H9 (cell line): ENCODE measurements around the gene DEDD2. TPM values are rescaled to one million over a fixed set of nuclear protein-coding genes. Genes with fewer than 3 reads are reported as not detected.
A peak's percentile ranks its signal among the peaks of the same experiment; 100 is the strongest.
"Not testable (repeated sequence)": the region's sequence is repeated elsewhere in the genome, so short reads cannot be mapped to it uniquely, and the experiment has no call there.

ENCODE experiments used
- DNase-seq: peaks from one replicate; pipeline ENCODE4 v3.0.0-alpha.2; 2017
- H2AFZ ChIP-seq: one replicate; pipeline ENCODE4 v1.6.1; 2013; ENCODE audit warnings: mild to moderate bottlenecking, low read length, control low read depth, moderate library complexity
- H2AK5ac ChIP-seq: 2 replicates; pipeline ENCODE4 v1.6.1; 2013; ENCODE audit warnings: low read length, control low read depth, mixed read lengths; ENCODE audit not compliant: insufficient read length
- H2BK120ac ChIP-seq: one replicate; pipeline ENCODE4 v1.6.1; 2013; ENCODE audit warnings: low read depth, mild to moderate bottlenecking, low read length, control low read depth, inconsistent platforms; ENCODE audit not compliant: poor library complexity, severe bottlenecking
- H2BK12ac ChIP-seq: 2 replicates; pipeline ENCODE4 v1.6.1; 2013; ENCODE audit warnings: low read length, control low read depth, mixed read lengths, low read depth; ENCODE audit not compliant: insufficient read length
- H2BK15ac ChIP-seq: 2 replicates; pipeline ENCODE4 v1.6.1; 2013; ENCODE audit warnings: low read depth, low read length, control low read depth
- H2BK20ac ChIP-seq: one replicate; pipeline ENCODE4 v1.6.1; 2013; ENCODE audit warnings: low read depth, mild to moderate bottlenecking, low read length, control low read depth, inconsistent platforms; ENCODE audit not compliant: poor library complexity, severe bottlenecking
- H2BK5ac ChIP-seq: 2 replicates; pipeline ENCODE4 v1.6.1; 2013; ENCODE audit warnings: low read length, control low read depth, mixed read lengths; ENCODE audit not compliant: insufficient read length
- H3K14ac ChIP-seq: 2 replicates; pipeline ENCODE4 v1.6.1; 2013; ENCODE audit warnings: low read length, control low read depth; ENCODE audit not compliant: insufficient read depth
- H3K18ac ChIP-seq: 2 replicates; pipeline ENCODE4 v1.6.1; 2013; ENCODE audit warnings: low read depth, mild to moderate bottlenecking, mixed read lengths, low read length, control low read depth; ENCODE audit not compliant: insufficient read length
- H3K23ac ChIP-seq: 2 replicates; pipeline ENCODE4 v1.6.1; 2013; ENCODE audit warnings: low read length, control low read depth, mixed read lengths, low read depth; ENCODE audit not compliant: insufficient read length
- H3K23me2 ChIP-seq: 2 replicates; pipeline ENCODE4 v1.6.1; 2013; ENCODE audit warnings: low read depth, mild to moderate bottlenecking, mixed read lengths, low read length, control low read depth; ENCODE audit not compliant: insufficient read length, poor library complexity, severe bottlenecking
- H3K27ac ChIP-seq: 2 replicates; pipeline ENCODE4 v1.5.1; 2013; ENCODE audit warnings: low read length, control low read depth, mixed read lengths, low read depth; ENCODE audit not compliant: insufficient read length
- H3K27me3 ChIP-seq: 2 replicates; pipeline ENCODE4 v1.6.1; 2013; ENCODE audit warnings: low read length, control low read depth, inconsistent platforms; ENCODE audit not compliant: insufficient read depth
- H3K4ac ChIP-seq: 2 replicates; pipeline ENCODE4 v1.6.1; 2013; ENCODE audit warnings: low read depth, mild to moderate bottlenecking, control low read depth, inconsistent platforms, low read length, moderate library complexity
- H3K4me1 ChIP-seq: 2 replicates; pipeline ENCODE4 v1.6.1; 2013; ENCODE audit warnings: low read length, control low read depth, inconsistent platforms; ENCODE audit not compliant: insufficient read depth
- H3K4me2 ChIP-seq: 2 replicates; pipeline ENCODE4 v1.6.1; 2013; ENCODE audit warnings: low read length, control low read depth, mixed read lengths; ENCODE audit not compliant: insufficient read length, insufficient read depth
- H3K56ac ChIP-seq: 2 replicates; pipeline ENCODE4 v1.6.1; 2013; ENCODE audit warnings: low read depth, mild to moderate bottlenecking, mixed read lengths, low read length, control low read depth; ENCODE audit not compliant: insufficient read length
- H3K79me1 ChIP-seq: 2 replicates; pipeline ENCODE4 v1.6.1; 2013; ENCODE audit warnings: low read depth, mild to moderate bottlenecking, moderate library complexity, low read length, control low read depth, inconsistent platforms; ENCODE audit not compliant: insufficient read depth, poor library complexity, severe bottlenecking
- H3K79me2 ChIP-seq: 2 replicates; pipeline ENCODE4 v1.6.1; 2013; ENCODE audit warnings: low read length, control low read depth, inconsistent platforms; ENCODE audit not compliant: insufficient read depth
- H3K9ac ChIP-seq: 2 replicates; pipeline ENCODE4 v1.6.1; 2013; ENCODE audit warnings: low read length, control low read depth, mixed read lengths; ENCODE audit not compliant: insufficient read length; ENCODE audit errors: extremely low read depth
- H3K9me3 ChIP-seq: one replicate; pipeline ENCODE4 v1.6.1; 2013; ENCODE audit warnings: low read depth, low read length, inconsistent platforms; ENCODE audit not compliant: control insufficient read depth
- H3T11ph ChIP-seq: one replicate; pipeline ENCODE4 v1.6.1; 2013; ENCODE audit warnings: mild to moderate bottlenecking, low read length, control low read depth, inconsistent platforms
- H4K20me1 ChIP-seq: one replicate; pipeline ENCODE4 v1.6.1; 2013; ENCODE audit not compliant: control insufficient read depth, insufficient read length, insufficient read depth
- H4K5ac ChIP-seq: 2 replicates; pipeline ENCODE4 v1.6.1; 2013; ENCODE audit warnings: low read depth, mild to moderate bottlenecking, mixed read lengths, low read length, control low read depth; ENCODE audit not compliant: insufficient read length
- H4K8ac ChIP-seq: replicated peaks from 2 replicates; pipeline ENCODE4 v1.6.1; 2013; ENCODE audit warnings: low read length, control low read depth, mixed read lengths, low read depth; ENCODE audit not compliant: insufficient read length
- H4K91ac ChIP-seq: 2 replicates; pipeline ENCODE4 v1.6.1; 2013; ENCODE audit warnings: low read depth, mild to moderate bottlenecking, moderate library complexity, mixed read lengths, low read length, control low read depth; ENCODE audit not compliant: insufficient read length
- H3K27ac Mint-ChIP-seq, 3 experiments: 2 replicates in 2 of 3; 3 replicates in 1 of 3; pipeline ENCODE4 v1.8.0; 2020 to 2021; ENCODE audit warnings: mixed read lengths in 3 of 3, mild to moderate bottlenecking in 1 of 3, moderate library complexity in 1 of 3
- H3K27me3 Mint-ChIP-seq: 2 replicates; pipeline ENCODE4 v1.8.0; 2021; ENCODE audit warnings: low read depth, mild to moderate bottlenecking, moderate library complexity, mixed read lengths
- H3K36me3 Mint-ChIP-seq, 3 experiments: 2 replicates in 2 of 3; 3 replicates in 1 of 3; pipeline ENCODE4 v1.8.0; 2020 to 2021; ENCODE audit warnings: low read depth in 3 of 3, mixed read lengths in 3 of 3; ENCODE audit not compliant: insufficient read depth in 1 of 3
- H3K4me1 Mint-ChIP-seq, 2 experiments: 2 replicates each; pipeline ENCODE4 v1.8.0; 2020; ENCODE audit warnings: mixed read lengths in 2 of 2
- H3K4me3 Mint-ChIP-seq, 2 experiments: 2 replicates in 1 of 2; 3 replicates in 1 of 2; pipeline ENCODE4 v1.8.0; 2020 to 2021; ENCODE audit warnings: mild to moderate bottlenecking in 2 of 2, mixed read lengths in 2 of 2, moderate library complexity in 1 of 2
- H3K9me3 Mint-ChIP-seq, 2 experiments: 2 replicates in 1 of 2; 3 replicates in 1 of 2; pipeline ENCODE4 v1.8.0; 2020; ENCODE audit warnings: mild to moderate bottlenecking in 2 of 2, mixed read lengths in 2 of 2, moderate library complexity in 1 of 2
- WGBS: extraction: QIAGEN DNeasy Blood & Tissue Kit; methylation state at CpG from one replicate; pipeline ENCODE4 v1.1.7; 2013; ENCODE audit warnings: missing lambda C conversion rate, low lambda C conversion rate, mixed read lengths; ENCODE audit not compliant: insufficient read length; ENCODE audit errors: extremely low coverage; 5-methylcytosine and 5-hydroxymethylcytosine counted together
- total RNA-seq: library from RNA; stranded (reverse); gene quantifications from 2 replicates; pipeline ENCODE4 v1.2.1, GENCODE V29; 2021

DEDD2 gene
- total RNA-seq, 1 experiment from 2014 or later, result 32.3 TPM

GRCh38 chr19:42266105-42266504, 48.6 kb upstream of the DEDD2 start:
- H3K14ac ChIP-seq, H2AFZ ChIP-seq, H2AK5ac ChIP-seq, H3T11ph ChIP-seq, H2BK20ac ChIP-seq, H3K23me2 ChIP-seq, H3K18ac ChIP-seq, H3K23ac ChIP-seq, H4K91ac ChIP-seq, H2BK120ac ChIP-seq, H4K20me1 ChIP-seq, H3K9me3 Mint-ChIP-seq, H3K79me2 ChIP-seq, H2BK5ac ChIP-seq, H3K27ac ChIP-seq, H3K4ac ChIP-seq, H3K56ac ChIP-seq, H3K4me3 Mint-ChIP-seq, H3K27ac Mint-ChIP-seq, H3K79me1 ChIP-seq, DNase-seq, H4K5ac ChIP-seq, H3K27me3 ChIP-seq, H2BK12ac ChIP-seq, H3K9ac ChIP-seq, H3K9me3 ChIP-seq, H3K4me2 ChIP-seq, H3K4me1 ChIP-seq, H3K36me3 Mint-ChIP-seq: not testable (repeated sequence)
- peak overlapping the region; percentile 38 for H4K8ac ChIP-seq
- peaks cover 20 to 23% of the 10 kb centered on the region in 2 experiments for H3K4me1 Mint-ChIP-seq
- H3K27me3 Mint-ChIP-seq, result peaks cover 15% of the 10 kb centered on the region
- WGBS, result no CpG with 5 or more reads among the region's 4 CpGs
- peak overlapping the region; percentile 12; the same call in 1 of the 2 replicates for H2BK15ac ChIP-seq
